Gastrocnemius medialis (tissue), 4 donors: ENCODE measurements around the gene SLC24A3. TPM values are rescaled to one million over a fixed set of nuclear protein-coding genes. Genes with fewer than 3 reads are reported as not detected.
A peak's percentile ranks its signal among the peaks of the same experiment; 100 is the strongest.

Source experiments
- ATAC-seq, 2 donors: fragments of 150-250 bp; one replicate each; pipeline ENCODE4 v1.9.1; 2016
- DNase-seq, 2 donors: peaks; one replicate each; pipeline ENCODE4 v3.0.0-alpha.2; 2019
- H3K27ac ChIP-seq, 4 donors: fragments of 200-600 bp; sonication (generic); 1 replicate in 1 of 4; 2 replicates in 3 of 4; pipeline ENCODE4 v1.5.1; 2016 to 2018; ENCODE audit warnings: mild to moderate bottlenecking in 2 of 4, moderate library complexity in 1 of 4
- H3K27me3 ChIP-seq, 3 donors: fragments of 200-600 bp; sonication (generic) in 2 of 3; 1 replicate in 1 of 3; 2 replicates in 2 of 3; pipeline versions ENCODE4 v1.5.1 to v1.6.0; 2016 to 2019; ENCODE audit warnings: mild to moderate bottlenecking in 1 of 3, moderate library complexity in 1 of 3
- H3K36me3 ChIP-seq, 2 donors: fragments of 200-600 bp; sonication (generic) in 1 of 2; one replicate each; pipeline ENCODE4 v1.5.1; 2017 to 2018
- H3K4me1 ChIP-seq, 2 donors: fragments of 200-600 bp; sonication (generic) in 1 of 2; one replicate each; pipeline ENCODE4 v1.5.1; 2016 to 2017; ENCODE audit warnings: mild to moderate bottlenecking in 2 of 2
- H3K4me3 ChIP-seq, 4 donors: fragments of 200-600 bp; sonication (generic) in 3 of 4; 1 replicate in 1 of 4; 2 replicates in 3 of 4; pipeline ENCODE4 v1.5.1; 2016 to 2019; ENCODE audit warnings: mild to moderate bottlenecking in 2 of 4
- H3K9me3 ChIP-seq, 3 donors: fragments of 200-600 bp; sonication (generic) in 2 of 3; 1 replicate in 1 of 3; 2 replicates in 2 of 3; pipeline ENCODE4 v1.5.1; 2016 to 2019
- CTCF ChIP-seq, 5 experiments: fragments of 450-650 bp in 3 of 5; fragments of 200-600 bp in 2 of 5; sonication (generic) in 2 of 5; IDR thresholded peaks in 4 of 5; conservative IDR thresholded peaks in 1 of 5; 1 replicate in 4 of 5; 2 replicates in 1 of 5; pipeline ENCODE4 v1.5.1; 2016 to 2019; ENCODE audit warnings: antibody characterized with exemption in 5 of 5, mild to moderate bottlenecking in 3 of 5, moderate library complexity in 3 of 5
- POLR2A ChIP-seq, 2 donors: fragments of 450-650 bp; IDR thresholded peaks; one replicate each; pipeline ENCODE4 v1.6.1; 2017; ENCODE audit warnings: antibody characterized with exemption in 2 of 2, mild to moderate bottlenecking in 2 of 2, moderate library complexity in 2 of 2
- in situ Hi-C, 4 donors: fragments of 200-750 bp; cut with MboI; loops; one replicate each; pipeline versions ENCODE4 v1.15.0 to v1.8.0; 2017; ENCODE audit warnings: low sequenced_read_pairs in 4 of 4
- intact Hi-C: fragments of 100-400 bp; cut with DNase I; formaldehyde crosslinking; loops from one replicate; pipeline ENCODE4 v1.15.1; 2023; ENCODE audit warnings: low total_unique reads
- total RNA-seq, 4 donors: library from RNA; depleted of rRNA; stranded (reverse); fragments of >200 nt; gene quantifications; one replicate each; pipeline versions ENCODE4 v1.1.0 to v1.2.3, GENCODE V29; 2016

Gene SLC24A3
- total RNA-seq, 4 donors from 2014 or later: 3.3 to 7.8 (median 6.7) TPM

GRCh38 chr20:19598117-19598850 lies 385.8 kb downstream of the SLC24A3 start:
- peaks cover 20 to 29% of the 10 kb centered on the region in 2 donors for H3K4me1 ChIP-seq
- in situ Hi-C loops: no loop called here
- no peak overlapping the region for H3K4me3 ChIP-seq
- no peak for TF ChIP-seq CTCF (IDR thresholded peaks at IDR 0.05 in 4 of 5, conservative IDR thresholded peaks at IDR 0.05 in 1 of 5)
- TF ChIP-seq POLR2A (IDR thresholded peaks at IDR 0.05): no peak
- no peaks in the 10 kb centered on the region for H3K9me3 ChIP-seq
- intact Hi-C loops: no loop called here
- DNase-seq (no peak), ATAC-seq (no peak)
- no peaks in the 10 kb centered on the region for H3K27me3 ChIP-seq
- no peaks in the 10 kb centered on the region for H3K36me3 ChIP-seq
- H3K27ac ChIP-seq: no peak overlapping the region

GRCh38 chr20:19599200-19599599 lies 386.8 kb downstream of the SLC24A3 start:
- intact Hi-C loops: no loop called here
- no peak for TF ChIP-seq CTCF (IDR thresholded peaks at IDR 0.05 in 4 of 5, conservative IDR thresholded peaks at IDR 0.05 in 1 of 5)
- TF ChIP-seq POLR2A (IDR thresholded peaks at IDR 0.05): no peak
- in situ Hi-C loops: no loop called here
- H3K27me3 ChIP-seq: no peaks in the 10 kb centered on the region
- no peak overlapping the region for H3K27ac ChIP-seq
- peaks cover 24 to 34% of the 10 kb centered on the region in 2 donors for H3K4me1 ChIP-seq
- ATAC-seq (no peak), DNase-seq (no peak)
- no peaks in the 10 kb centered on the region for H3K9me3 ChIP-seq
- no peaks in the 10 kb centered on the region for H3K36me3 ChIP-seq
- H3K4me3 ChIP-seq: no peak overlapping the region

- TF ChIP-seq POLR2A (IDR thresholded peaks at IDR 0.05) (no peak), CTCF (IDR thresholded peaks at IDR 0.05 in 4 of 5, conservative IDR thresholded peaks at IDR 0.05 in 1 of 5) (no peak)
- Histone ChIP-seq H3K36me3 (no peaks in the 10 kb centered on the region), H3K9me3 (no peaks in the 10 kb centered on the region), H3K4me1 (peaks cover 24 to 34% of the 10 kb centered on the region in 2 donors), H3K27ac (no peak overlapping the region), H3K4me3 (no peak overlapping the region), H3K27me3 (no peaks in the 10 kb centered on the region)
- intact Hi-C loops: no loop called here
- in situ Hi-C loops: no loop called here
- DNase-seq (no peak), ATAC-seq (no peak)
Measured at GRCh38 chr20:19600042-19600441, 387.6 kb downstream of the SLC24A3 start.

GRCh38 chr20:19601126-19601810 lies 388.8 kb downstream of the SLC24A3 start:
- ATAC-seq (peak; percentile 42 to 56), DNase-seq (no peak)
- Histone ChIP-seq H3K9me3 (no peaks in the 10 kb centered on the region), H3K36me3 (no peaks in the 10 kb centered on the region), H3K4me1 (peaks cover 24 to 34% of the 10 kb centered on the region in 2 donors), H3K4me3 (no peak overlapping the region), H3K27me3 (no peaks in the 10 kb centered on the region), H3K27ac (peak overlapping the region in 3 of 4 donors; percentile 21 to 39 (median 37))
- intact Hi-C loops (no loop called here), in situ Hi-C loops (no loop called here)
- no peak for TF ChIP-seq CTCF (IDR thresholded peaks at IDR 0.05 in 4 of 5, conservative IDR thresholded peaks at IDR 0.05 in 1 of 5)
- no peak for TF ChIP-seq POLR2A (IDR thresholded peaks at IDR 0.05)
